Stimulated activated CD8-positive, alpha-beta memory T cell treated with anti-CD3 and anti-CD28 coated beads, Interleukin-7, amount 100 ng/mL, for 48 hours (primary cell): Measurements from ENCODE around the gene KRTAP4-16.
"Not testable (repeated sequence)": the region's sequence is repeated elsewhere in the genome, so short reads cannot be mapped to it uniquely, and the experiment has no call there.

Experiments
- DNase-seq, 2 donors: peaks; one replicate each; pipeline ENCODE4 v3.0.0-alpha.2; 2020; ENCODE audit warnings: low read depth in 1 of 2; ENCODE audit errors: extremely low read depth in 1 of 2

KRTAP4-16 gene

GRCh38 chr17:41101586-41102259 is at the start of gene KRTAP4-16:
Gene KRTAP4-16, minus strand, starts transcription at chr17:41102209. Its CDS starts 0 bp downstream, at chr17:41102209.
- DNase-seq: no peak

- DNase-seq: no peak
These were observed 49.5 kb upstream of the KRTAP4-16 start for GRCh38 chr17:41151525-41151924.

- no peak for DNase-seq
These were observed 48.0 kb upstream of the KRTAP4-16 start for GRCh38 chr17:41150026-41150425.

GRCh38 chr17:41149652-41149985 is 47.6 kb upstream of the KRTAP4-16 start, which contains the start of gene KRTAP4-5:
Gene KRTAP4-5, minus strand, starts transcription at chr17:41149825. Its CDS starts 58 bp downstream, at chr17:41149767.
- DNase-seq: no peak

GRCh38 chr17:41148971-41149651 is 47.1 kb upstream of the KRTAP4-16 start:
- not testable (repeated sequence) for DNase-seq

GRCh38 chr17:41147531-41148204 is 45.7 kb upstream of the KRTAP4-16 start:
- no peak for DNase-seq

GRCh38 chr17:41145261-41145660 is 43.3 kb upstream of the KRTAP4-16 start:
- no peak for DNase-seq

GRCh38 chr17:41144846-41145245 is 42.8 kb upstream of the KRTAP4-16 start:
- no peak for DNase-seq

GRCh38 chr17:41141361-41141760 is 39.4 kb upstream of the KRTAP4-16 start:
- no peak for DNase-seq

GRCh38 chr17:41140360-41141131 is 38.5 kb upstream of the KRTAP4-16 start, which contains the start of gene KRTAP4-6:
Gene KRTAP4-6, minus strand, starts transcription at chr17:41140544. Its CDS starts 57 bp downstream, at chr17:41140487.
- DNase-seq: no peak

GRCh38 chr17:41139865-41140264 is 37.9 kb upstream of the KRTAP4-16 start:
- not testable (repeated sequence) for DNase-seq

- no peak for DNase-seq
These were observed 32.1 kb upstream of the KRTAP4-16 start for GRCh38 chr17:41133880-41134735.

GRCh38 chr17:41131979-41132378 is 30.0 kb upstream of the KRTAP4-16 start:
- DNase-seq: no peak

GRCh38 chr17:41127371-41127770 is 25.4 kb upstream of the KRTAP4-16 start:
- DNase-seq: no peak

GRCh38 chr17:41126412-41126811 is 24.4 kb upstream of the KRTAP4-16 start:
- DNase-seq: no peak

GRCh38 chr17:41125064-41125463 is 23.1 kb upstream of the KRTAP4-16 start:
- DNase-seq: no peak

- DNase-seq: not testable (repeated sequence)
These were observed 22.0 kb upstream of the KRTAP4-16 start, which contains the start of gene KRTAP4-12 for GRCh38 chr17:41123991-41124371. Gene KRTAP4-12, minus strand, starts transcription at chr17:41124182. Its CDS starts 60 bp downstream, at chr17:41124122.

- not testable (repeated sequence) for DNase-seq
These were observed 21.4 kb upstream of the KRTAP4-16 start for GRCh38 chr17:41123292-41123990.

GRCh38 chr17:41121742-41122141 is 19.7 kb upstream of the KRTAP4-16 start:
- DNase-seq: no peak
